H1 (cell line): ENCODE measurements around the gene SEMA3D.

Source experiments
- CHD2 ChIP-seq: IDR thresholded peaks from 2 replicates; pipeline ENCODE4 v1.6.1; 2012; ENCODE audit warnings: low read length, improper control_type of control experiment
- CHD7 ChIP-seq: fragments of 300-600 bp; sonication (generic); IDR thresholded peaks from 2 replicates; pipeline ENCODE4 v1.7.1; 2012; ENCODE audit warnings: low read length, moderate library complexity, mild to moderate bottlenecking, inconsistent platforms; ENCODE audit not compliant: insufficient replicate concordance
- CTCF ChIP-seq, 3 experiments: IDR thresholded peaks; 1 replicate in 2 of 3; 2 replicates in 1 of 3; pipeline versions ENCODE4 v1.5.1 to v1.6.1; 2011; ENCODE audit warnings: low read length in 3 of 3, mild to moderate bottlenecking in 3 of 3, inconsistent platforms in 2 of 3, low read depth in 1 of 3, moderate library complexity in 1 of 3; ENCODE audit not compliant: insufficient read depth in 1 of 3; ENCODE audit errors: control extremely low read depth in 1 of 3
- EGR1 ChIP-seq: IDR thresholded peaks from 2 replicates; pipeline ENCODE4 v1.6.1; 2011; ENCODE audit warnings: low read depth, low read length, borderline replicate concordance
- EZH2 ChIP-seq: fragments of 200-600 bp; sonication (generic); IDR thresholded peaks from 2 replicates; pipeline ENCODE4 v1.7.1; 2012; ENCODE audit warnings: low read depth, mild to moderate bottlenecking, moderate library complexity, low read length, inconsistent platforms; ENCODE audit not compliant: severe bottlenecking
- HDAC2 ChIP-seq, 2 experiments: fragments of 300-600 bp in 1 of 2; sonication (generic) in 1 of 2; IDR thresholded peaks; 2 replicates each; pipeline ENCODE4 v1.6.1; 2011 to 2012; ENCODE audit warnings: low read depth in 2 of 2, low read length in 2 of 2, mild to moderate bottlenecking in 2 of 2, moderate library complexity in 2 of 2, borderline replicate concordance in 1 of 2, inconsistent platforms in 1 of 2
- JUN ChIP-seq: IDR thresholded peaks from 2 replicates; pipeline ENCODE4 v1.6.1; 2011; ENCODE audit warnings: low read depth, mild to moderate bottlenecking, improper control_type of control experiment, low read length
- PHF8 ChIP-seq: fragments of 200-600 bp; sonication (generic); conservative IDR thresholded peaks from 2 replicates; pipeline ENCODE4 v1.7.1; 2012; ENCODE audit warnings: low read depth, mild to moderate bottlenecking, inconsistent platforms, low read length, moderate library complexity
- POLR2AphosphoS5 ChIP-seq: IDR thresholded peaks from 2 replicates; pipeline ENCODE4 v1.6.1; 2011; ENCODE audit warnings: low read depth, low read length
- SIRT6 ChIP-seq: IDR thresholded peaks from one replicate; pipeline ENCODE4 v1.7.1; 2012; ENCODE audit warnings: low read length, inconsistent platforms
- TAF1 ChIP-seq: IDR thresholded peaks from 2 replicates; pipeline ENCODE4 v1.6.1; 2011; ENCODE audit warnings: mild to moderate bottlenecking, low read depth, low read length
- USF2 ChIP-seq: IDR thresholded peaks from 2 replicates; pipeline ENCODE4 v1.6.1; 2011; ENCODE audit warnings: low read length, improper control_type of control experiment

- no peak for TF ChIP-seq CTCF (IDR thresholded peaks at IDR 0.05; ENCODE audit: control extremely low read depth in 1 of 3, insufficient read depth in 1 of 3, low read depth in 1 of 3, low read length in 3 of 3)
- no peak for TF ChIP-seq USF2
- no peak for TF ChIP-seq CHD7
- no peak for TF ChIP-seq EGR1
- no peak for TF ChIP-seq CHD2
- TF ChIP-seq PHF8 = no peak
- no peak for TF ChIP-seq EZH2
- no peak for TF ChIP-seq POLR2AphosphoS5
- no peak for TF ChIP-seq SIRT6
- TF ChIP-seq HDAC2 (IDR thresholded peaks at IDR 0.05; ENCODE audit: borderline replicate concordance in 1 of 2, low read depth in 2 of 2, low read length in 2 of 2) = no peak
- TF ChIP-seq TAF1 = no peak
- TF ChIP-seq JUN = no peak
Measured at GRCh38 chr7:85070967-85071628, 115.8 kb downstream of the SEMA3D start.
